Stimulated activated CD4-positive, alpha-beta T cell treated with anti-CD3 and anti-CD28 coated beads, Interleukin-15, amount 100 ng/mL, for 24 hours (primary cell): ENCODE results near the gene SRRM4.
"Not testable (repeated sequence)": the region's sequence is repeated elsewhere in the genome, so short reads cannot be mapped to it uniquely, and the experiment has no call there.

Experiments used
- DNase-seq: peaks from one replicate; pipeline ENCODE4 v3.0.0-alpha.2; 2020

The SRRM4 gene, protein sequence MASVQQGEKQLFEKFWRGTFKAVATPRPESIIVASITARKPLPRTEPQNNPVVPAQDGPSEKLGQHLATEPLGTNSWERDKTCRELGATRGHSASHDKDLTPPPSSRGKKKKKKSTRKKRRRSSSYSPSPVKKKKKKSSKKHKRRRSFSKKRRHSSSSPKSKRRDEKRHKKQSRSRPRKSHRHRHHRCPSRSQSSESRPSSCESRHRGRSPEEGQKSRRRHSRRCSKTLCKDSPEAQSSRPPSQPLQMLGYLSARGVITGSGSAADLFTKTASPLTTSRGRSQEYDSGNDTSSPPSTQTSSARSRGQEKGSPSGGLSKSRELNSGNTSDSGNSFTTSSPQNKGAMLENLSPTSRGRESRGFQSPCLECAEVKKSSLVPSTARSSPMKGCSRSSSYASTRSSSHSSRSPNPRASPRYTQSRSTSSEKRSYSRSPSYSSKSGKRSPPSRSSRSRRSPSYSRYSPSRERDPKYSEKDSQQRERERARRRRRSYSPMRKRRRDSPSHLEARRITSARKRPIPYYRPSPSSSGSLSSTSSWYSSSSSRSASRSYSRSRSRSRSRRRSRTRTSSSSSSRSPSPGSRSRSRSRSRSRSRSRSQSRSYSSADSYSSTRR

DNA sequence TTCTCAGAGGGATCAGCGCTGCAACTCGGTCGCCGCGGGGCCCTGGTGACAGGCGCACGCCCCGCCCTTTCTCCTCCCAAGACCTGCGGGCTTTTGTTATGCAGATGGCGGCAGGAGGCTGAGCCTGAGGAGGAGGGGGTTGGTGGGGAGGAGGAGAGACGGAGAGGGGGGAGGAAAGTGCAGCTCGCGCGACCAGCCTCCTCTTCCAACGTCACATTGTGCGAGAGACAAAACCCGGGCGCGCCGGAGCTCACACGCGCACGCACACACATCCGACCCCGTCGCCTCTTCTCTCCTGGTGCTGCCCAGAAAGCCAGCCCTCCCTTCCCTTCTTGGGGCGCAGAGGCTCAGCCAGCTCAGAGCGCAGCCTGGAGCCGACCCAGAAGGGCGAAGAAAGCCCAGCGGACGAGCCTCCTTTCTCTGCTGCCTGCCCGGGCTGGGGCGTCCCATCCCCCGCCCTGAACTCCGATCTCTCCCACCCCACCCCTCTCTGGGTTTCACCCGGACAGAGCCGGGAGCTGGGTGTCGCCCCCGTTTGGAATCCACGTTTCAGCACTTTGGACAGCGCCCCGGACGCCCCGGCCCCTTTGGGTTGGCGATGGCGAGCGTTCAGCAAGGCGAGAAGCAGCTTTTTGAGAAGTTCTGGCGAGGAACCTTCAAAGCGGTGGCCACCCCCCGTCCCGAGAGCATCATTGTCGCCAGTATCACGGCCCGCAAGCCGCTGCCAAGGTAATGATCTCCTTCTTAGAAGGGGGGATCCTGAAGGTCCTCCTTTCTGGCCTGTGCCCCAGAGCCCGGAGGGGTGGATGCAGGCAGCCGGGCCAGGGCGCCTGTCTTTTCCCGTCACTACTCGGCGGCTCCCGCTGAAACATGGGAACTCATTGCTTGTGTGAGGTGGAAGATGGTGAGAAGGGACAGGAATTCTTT lies at the start of gene SRRM4:
Gene SRRM4, plus strand, starts transcription at position 257 of the 927 bp plus-strand sequence. Its CDS starts 342 bp downstream, at position 599.
- DNase-seq: no peak

DNA sequence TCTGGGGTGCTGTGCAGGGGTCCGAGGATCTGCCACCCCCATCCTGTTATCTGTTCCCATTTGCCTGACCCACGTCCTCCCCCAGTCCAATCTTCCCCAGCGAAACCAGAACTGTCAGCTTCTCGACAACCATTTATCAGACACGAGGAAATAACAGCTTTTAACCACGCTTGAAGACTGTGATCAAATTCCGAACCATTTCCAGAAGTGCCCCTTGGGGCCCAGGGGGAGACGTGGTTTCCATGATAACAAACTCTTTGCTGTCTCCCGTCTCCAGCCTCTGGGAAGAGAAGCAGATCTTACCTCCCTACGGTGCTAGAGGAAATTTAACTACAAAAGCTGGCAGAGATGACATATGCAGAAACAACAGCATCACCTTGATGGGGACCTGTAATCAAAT lies 35.1 kb upstream of the SRRM4 start:
- no peak for DNase-seq

DNA sequence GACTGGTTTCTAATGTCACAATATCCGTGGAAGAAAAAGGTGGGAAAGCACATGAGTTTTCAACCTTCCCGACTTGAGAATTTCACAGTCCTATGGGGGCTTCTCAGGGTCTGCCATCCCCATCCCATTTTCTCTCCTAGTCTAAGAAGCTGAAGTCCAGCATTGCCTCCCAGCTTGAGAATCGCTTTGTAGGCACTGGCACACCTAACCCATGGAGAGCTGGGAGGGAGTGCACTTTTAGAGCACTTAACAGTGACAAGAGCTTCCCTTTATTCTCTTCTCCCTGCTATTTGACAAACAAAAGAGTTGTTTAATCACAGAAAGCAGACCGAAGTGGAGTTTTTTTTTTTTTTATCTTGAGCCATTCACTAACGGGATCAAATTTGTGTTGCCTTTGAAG lies 22.8 kb upstream of the SRRM4 start:
- no peak for DNase-seq

DNA sequence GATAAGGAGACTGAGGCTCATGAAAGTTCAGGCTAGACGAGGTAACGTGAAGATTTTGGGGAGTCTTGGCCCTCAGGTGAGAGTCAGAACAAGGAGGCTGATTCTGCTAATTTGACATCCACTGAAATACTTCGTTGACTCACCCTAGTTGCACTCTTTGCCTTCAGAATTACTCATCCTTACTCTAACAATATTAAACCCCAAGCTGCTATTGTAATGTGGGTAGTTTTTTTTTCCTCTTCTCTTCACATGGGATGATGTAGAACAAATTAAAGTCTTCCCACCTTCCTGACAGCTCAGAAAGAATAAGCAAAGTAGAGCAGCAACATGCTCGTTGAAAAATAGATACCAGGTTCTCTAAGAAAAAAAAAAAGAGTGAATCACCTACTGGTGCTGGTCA lies 22.0 kb upstream of the SRRM4 start:
- DNase-seq: no peak

DNA sequence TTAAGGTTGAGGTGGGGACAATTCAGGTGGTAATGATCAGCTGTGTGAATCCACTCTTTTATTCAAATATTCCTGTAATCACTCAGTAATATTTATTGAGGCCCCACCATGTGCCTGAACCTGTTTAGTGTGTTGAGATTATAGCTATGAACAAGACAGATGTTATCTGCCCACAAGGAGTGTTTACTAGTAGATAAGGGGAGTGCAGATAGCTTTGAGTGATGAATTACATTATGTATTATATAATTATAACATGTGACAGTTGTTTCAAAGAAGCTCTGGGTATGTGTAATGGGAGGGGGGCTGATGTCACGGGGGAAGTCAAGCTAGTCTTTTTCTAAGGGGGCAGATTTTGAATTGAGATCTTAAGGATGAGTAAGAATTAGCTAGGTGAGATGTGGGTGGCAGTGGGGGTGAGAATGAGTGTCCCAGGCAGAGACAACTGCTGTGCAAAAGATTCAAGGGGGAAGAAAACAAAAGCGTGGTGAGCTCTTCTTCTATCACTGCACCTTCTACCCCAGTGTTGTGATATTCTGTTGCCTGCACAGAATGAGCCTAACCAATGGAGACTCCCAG lies 21.3 kb upstream of the SRRM4 start:
- no peak for DNase-seq

DNA sequence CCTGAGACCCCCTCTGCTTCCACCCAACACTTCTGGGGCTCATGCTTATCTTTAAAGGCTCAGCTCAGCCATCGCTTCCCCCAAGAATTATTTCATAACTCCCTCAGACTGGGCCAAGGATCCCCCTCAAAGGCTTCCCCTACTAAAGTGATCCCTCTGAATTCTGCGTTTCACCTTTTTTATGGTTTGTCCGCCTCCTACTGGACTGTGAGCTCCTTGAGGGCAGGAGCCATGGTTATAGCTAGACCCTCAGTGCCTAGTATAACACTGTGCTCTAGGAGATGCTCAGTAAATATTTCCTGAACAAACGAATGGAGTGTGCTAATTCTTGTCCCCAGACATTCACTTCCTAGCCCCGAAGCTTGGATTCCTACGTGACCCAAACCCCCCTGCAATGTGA lies 20.5 kb upstream of the SRRM4 start:
- no peak for DNase-seq

DNA sequence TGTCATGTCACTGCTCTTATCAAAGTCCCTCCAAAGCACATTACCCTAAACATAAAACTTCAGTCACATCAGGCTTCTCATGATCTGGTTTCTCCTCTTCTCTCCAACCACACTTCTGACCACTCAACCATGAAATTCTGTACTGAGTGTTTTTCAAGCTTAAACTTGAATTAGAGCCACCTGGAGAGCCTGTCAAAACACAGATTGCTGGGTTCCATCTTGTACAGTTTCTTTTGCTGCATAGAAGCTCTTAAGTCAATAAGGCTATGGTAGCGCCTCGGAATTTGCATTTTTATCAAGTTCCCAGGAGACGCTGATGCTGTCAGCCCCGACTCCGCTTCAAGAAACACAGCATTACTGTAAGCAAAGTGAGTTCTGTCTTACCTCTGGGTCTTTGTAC lies 16.4 kb upstream of the SRRM4 start:
- DNase-seq: no peak

DNA sequence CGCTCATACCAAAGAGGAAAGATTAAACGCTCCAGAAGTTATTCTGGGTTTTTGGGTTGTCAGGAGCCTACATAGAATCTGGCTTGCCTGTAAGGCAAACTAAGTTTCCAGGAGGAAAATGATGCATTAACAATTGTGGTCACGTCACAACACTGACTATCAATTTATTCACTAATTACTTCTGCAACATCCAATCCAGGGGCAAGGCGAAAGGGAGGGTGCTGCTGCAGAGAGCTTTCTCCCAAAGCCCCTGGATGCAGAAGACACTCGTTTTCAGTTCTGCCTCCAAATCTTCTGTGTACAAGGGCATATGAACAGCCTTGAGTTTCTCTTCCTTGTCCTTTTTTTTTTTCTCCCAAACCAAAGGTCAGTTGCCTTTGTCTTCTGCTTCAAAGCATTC lies 10.5 kb upstream of the SRRM4 start:
- DNase-seq: no peak

DNA sequence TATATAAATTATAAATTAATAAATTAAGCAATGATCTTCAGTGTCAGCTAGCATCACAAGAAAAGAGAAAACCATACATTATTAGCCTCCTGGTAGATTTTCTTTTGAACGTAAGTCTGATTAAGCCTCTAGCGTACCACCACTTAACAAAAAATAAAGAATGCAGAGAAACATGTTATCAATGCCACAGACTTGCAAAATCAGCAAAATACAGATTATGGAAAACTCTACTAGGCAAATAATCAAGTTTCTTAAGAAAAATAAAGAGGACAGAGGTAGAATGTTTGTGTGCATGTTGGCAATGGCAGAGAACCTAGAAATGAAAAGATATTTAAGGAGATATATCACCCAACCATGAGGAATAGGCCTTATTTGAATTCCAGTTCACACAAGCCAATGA lies 8.4 kb upstream of the SRRM4 start:
- no peak for DNase-seq

DNA sequence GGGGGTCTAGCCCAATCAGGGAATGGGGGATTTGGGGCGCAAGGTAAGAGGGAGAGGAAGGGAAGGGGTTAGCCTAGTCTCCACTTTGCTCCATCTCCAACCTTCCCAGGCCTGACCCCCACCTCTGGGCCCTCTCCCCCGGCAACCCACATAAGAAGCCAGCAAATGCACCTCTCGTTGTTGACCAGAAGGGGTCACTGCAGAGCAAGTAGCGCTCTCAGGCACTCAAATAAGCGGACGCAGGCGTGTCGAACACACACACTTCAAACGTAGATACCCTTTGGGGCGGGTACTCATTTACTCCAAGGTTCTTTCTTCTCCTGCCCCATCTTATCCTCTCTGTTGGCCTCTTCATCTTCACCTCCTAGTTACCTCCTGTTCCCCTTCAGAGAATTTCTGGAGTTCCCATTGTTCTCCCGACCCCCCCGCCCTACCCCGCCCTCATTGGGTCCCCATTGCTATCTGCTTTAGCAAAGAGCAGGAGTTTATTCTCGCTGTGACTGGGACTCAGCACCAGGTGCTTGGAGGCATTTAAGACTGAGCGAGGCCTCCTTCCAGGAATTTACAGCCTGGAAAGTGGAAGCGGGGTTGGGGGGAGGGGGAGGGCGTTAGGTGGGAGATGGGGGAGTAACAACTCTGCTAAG lies 1.5 kb upstream of the SRRM4 start:
- peak; percentile 30 for DNase-seq

DNA sequence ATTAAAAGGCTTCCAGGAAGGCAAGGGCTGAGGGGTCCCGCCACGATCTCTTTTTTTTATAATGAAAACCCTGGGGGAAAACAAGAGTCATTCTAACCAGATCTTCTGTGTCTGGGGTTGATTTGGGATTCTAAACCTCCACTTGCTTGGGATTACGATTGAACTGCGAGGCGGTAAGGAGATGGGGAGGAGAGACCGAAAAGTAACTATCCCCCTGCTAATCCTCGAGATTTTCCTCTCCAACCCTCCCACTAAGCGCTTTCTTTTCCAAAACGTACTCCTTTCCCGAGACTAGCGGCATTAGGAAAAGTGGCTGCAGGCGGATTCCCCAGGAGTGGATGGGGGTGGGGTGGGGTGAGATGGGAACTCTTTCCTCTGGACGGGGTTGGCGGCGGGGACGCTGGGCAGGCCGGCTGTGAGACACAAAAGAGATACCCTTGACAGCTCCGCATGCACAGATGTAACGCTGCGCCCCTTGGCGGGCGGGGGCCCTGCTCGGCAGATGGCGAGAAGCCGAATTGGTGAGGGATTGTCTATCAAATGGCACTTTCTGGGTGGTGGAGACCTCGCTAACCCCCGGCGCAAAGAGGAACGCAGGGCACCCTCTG lies 830 bp upstream of the SRRM4 start:
- no peak for DNase-seq

DNA sequence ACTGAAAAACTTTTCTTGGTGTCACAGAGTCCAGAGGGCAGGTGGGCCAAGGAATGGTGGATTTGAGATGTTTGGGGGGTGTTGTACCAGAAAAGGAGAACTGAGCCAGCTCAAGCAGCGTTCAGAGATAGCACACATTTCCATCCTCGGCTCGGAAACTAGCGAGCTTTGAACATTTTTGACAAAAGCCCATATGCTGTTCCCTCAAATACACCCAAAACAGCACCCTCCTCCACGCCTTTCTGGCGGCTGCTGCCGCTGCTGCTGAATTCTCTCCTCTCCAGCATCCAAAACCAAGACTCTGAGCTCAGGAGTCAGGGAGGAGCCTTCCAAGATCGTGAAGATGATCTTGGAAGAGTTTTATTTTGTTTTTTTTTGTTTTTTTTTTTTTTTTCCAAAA lies 961 bp downstream of the SRRM4 start:
- DNase-seq: no peak

DNA sequence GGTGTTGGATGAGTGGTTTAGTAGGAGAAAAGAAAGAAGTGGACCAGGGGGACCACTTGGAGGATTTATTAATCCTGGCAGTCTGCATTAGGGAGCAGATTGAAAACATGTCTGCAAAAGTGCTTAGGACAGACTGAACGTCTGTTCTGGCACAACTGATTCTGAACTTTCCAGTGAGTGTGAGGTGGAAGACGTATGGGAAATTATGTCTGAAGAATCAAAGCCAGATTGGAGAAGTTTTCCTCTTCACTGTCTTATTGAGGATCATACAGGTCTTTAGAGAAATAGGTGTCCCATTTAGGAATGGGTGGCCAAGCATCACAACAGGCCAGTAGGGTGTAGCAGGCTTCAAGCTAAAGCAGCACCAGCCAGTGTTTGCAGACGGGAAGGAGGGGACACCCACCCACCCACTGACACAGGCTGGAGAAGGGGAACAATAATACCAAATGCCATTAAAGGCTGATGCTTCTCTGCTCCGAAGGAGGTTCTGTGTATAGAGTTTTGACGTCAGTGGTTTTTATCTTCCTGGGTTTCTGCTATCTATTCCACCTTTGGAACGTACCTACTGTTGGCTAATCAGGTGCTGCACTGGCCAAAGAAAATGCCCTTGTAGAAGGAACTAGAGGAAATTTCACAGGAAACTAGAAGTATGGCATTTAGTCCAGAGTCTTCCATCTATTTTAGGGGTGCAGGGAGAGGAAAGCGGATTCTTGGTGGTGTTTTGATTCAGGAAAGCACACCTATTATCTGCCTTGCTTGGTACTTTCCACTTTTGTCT lies 1.8 kb downstream of the SRRM4 start:
- DNase-seq: no peak

DNA sequence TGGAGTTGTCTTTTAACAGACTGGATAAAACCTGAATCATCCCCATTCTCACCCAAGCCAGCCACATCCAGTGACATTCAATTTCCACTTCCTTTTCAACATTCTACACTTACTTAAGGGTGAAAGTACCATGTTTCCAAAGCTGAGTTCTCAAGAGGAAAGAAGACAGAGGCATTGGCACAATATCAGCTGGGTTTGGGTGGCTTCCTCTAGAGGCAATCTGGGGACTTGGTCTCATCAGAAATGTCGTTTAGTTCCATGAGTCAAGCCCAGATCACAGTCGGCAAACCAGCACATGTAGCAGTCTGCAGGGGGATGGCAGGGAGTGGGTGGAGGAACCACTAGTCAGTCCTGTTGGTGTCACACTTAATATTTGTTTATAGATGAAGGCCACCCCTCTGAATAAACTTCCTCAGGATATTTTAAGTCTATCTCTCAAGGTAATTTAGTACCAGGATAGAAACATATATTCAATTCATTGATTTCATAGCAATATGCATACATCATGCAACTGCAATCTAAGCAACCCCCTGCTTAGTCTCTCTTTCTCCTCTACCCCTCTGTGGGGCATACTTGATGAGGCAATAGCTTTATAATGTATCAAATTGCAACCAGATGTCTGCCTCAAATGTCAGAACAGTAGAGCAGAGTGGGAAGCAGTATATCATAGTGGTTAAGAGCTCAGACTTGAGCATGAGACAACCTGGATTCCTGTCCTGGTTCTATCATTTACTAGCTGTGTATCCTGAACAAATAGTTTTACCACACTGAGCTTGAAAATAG lies 3.0 kb downstream of the SRRM4 start:
- DNase-seq: no peak

DNA sequence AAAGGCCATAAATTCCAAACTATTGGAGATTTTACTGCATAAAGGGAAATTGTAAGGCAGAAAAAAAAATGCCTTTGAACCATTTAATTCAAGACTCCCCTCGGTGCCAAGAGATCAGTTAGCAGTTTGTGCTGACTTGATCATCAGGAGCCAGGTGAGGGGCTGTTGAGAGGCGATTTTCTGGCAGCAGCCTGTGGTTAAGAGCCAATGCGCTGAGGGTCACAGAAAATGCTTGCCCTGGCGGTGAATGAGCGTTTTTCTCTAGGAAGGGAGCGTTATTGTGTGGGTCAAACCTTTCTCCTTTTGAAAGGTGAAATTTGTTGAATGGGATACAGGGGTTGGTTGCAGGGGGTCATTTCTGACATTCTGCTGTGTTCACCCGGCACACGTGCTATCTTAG lies 4.7 kb downstream of the SRRM4 start:
- no peak for DNase-seq

DNA sequence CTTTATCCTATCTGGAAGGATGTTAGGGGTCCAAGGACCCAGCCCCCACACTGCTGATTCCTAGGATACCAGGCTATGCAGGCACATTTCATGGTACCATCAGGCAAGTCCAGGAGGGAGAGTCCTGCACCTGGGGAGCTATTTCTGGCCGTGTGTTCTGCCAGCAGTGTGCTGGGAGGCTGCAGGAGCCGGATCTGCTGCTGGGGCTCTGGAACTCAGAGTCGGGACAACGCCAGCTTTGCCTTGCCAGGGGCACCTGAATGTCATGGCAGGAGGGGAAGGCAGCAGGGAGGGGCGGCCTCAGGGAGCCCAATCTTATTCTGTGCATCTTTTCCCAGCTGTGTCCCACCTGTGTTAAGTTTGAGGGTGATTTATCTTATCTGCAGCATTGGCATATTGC lies 17.8 kb downstream of the SRRM4 start:
- DNase-seq: no peak

DNA sequence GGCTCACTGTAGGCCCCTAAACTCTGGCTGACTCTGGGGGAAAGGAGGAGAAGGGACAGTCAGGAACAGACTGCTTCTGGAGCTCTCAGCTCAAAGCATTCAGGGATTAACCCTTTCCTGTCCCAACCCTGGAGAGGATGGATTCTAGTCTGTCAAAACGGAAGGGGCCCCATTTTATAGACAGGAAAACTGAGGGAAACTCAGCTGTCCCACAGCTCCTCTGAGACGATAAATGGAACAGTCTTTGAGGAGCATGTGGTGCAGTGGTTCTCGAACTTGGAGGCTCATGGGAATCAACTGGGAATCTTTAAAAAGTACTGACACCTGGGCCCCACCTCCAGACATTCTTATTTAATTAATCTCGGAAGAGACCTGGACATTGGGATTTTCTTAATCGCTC lies 23.7 kb downstream of the SRRM4 start:
- no peak for DNase-seq

DNA sequence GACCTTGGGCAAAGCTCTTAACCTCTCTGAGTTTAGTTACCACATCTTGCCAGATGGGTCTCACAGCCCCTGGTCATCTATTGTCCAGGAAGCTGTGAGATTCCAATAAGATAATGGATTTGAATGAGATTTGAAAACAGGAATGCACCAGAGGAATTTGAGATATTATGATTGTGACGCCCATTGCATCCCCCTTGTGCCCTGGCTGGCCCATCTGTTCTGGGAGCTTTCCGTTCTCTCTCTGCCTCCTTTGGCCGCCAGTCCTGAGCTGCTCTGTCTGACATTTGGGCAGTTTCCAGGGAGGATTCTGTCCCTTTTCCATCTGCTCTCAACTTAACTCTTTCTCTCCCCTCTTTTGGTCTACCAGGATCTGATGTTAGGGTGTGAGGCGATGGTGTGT lies 24.6 kb downstream of the SRRM4 start:
- DNase-seq: no peak

DNA sequence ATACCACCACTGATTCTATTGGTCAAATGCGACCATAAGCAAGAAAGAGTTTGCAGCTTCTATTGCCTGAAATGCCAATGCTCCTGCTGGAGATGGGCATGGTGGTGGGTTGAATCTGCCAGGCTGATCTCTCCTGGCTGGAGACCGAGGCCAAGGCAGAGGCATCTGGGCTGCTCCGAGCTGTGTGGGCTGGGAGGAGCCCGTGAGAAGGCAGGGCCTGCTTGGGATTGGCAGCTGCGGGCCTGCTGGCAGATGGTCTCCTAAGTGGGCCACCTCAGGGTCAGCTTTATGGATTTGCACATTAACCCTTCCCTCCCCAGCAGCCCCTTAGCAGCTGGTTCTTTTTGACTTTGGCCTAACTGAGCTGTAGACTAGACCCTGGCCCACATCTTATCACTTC lies 25.4 kb downstream of the SRRM4 start:
- DNase-seq: no peak

DNA sequence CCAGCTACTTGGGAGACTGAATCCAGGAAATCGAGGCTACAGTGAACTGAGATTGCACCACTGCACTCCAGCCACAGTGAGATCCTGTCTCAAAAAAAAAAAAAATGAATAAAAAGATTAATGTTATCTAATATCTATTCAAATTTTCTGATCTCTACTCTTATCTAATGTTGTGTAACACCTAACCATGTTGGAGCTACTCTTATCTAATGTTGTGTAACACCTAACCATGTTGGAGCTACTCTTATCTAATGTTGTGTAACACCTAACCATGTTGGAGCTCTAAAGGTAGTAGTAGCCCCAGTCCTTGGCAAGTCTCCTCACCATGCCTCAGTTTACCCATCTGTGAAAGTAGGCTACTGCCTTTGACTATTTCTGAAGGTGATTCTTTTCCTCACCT lies 26.9 kb downstream of the SRRM4 start:
- not testable (repeated sequence) for DNase-seq
